Bronchial epithelial cell (primary cell): Measurements from ENCODE around the gene IFI44L. TPM values are rescaled to one million over a fixed set of nuclear protein-coding genes. Genes with fewer than 3 reads are reported as not detected.

Source experiments
- DNase-seq: peaks from one replicate; pipeline ENCODE4 v3.0.0-alpha.2; 2010; ENCODE audit warnings: low read depth
- FAIRE-seq: peaks from 2 replicates; lab custom pipeline; 2011; peaks lifted over from hg19 to GRCh38; lab: Jason Lieb, UNC
- H3K27me3 ChIP-seq: 2 replicates; pipeline ENCODE4 v1.5.1; 2011; ENCODE audit warnings: low read length; ENCODE audit not compliant: control insufficient read depth, insufficient read depth
- H3K36me3 ChIP-seq: 2 replicates; pipeline ENCODE4 v1.5.1; 2011; ENCODE audit warnings: low read length; ENCODE audit not compliant: control insufficient read depth, insufficient read depth
- H3K4me3 ChIP-seq: 2 replicates; pipeline ENCODE4 v1.5.1; 2011; ENCODE audit warnings: mild to moderate bottlenecking, low read depth, low read length, control low read depth
- CTCF ChIP-seq: IDR thresholded peaks from 2 replicates; pipeline ENCODE4 v1.5.1; 2011; ENCODE audit warnings: mild to moderate bottlenecking, moderate library complexity, low read length, control low read depth, inconsistent platforms; ENCODE audit not compliant: insufficient read depth, severe bottlenecking
- total RNA-seq: library from RNA; depleted of rRNA; stranded (reverse); fragments of >200 nt; gene quantifications from 2 replicates; pipeline ENCODE4 v1.2.1, GENCODE V29; 2014

IFI44L gene
- total RNA-seq, 1 donor from 2014 or later: not detected

DNA sequence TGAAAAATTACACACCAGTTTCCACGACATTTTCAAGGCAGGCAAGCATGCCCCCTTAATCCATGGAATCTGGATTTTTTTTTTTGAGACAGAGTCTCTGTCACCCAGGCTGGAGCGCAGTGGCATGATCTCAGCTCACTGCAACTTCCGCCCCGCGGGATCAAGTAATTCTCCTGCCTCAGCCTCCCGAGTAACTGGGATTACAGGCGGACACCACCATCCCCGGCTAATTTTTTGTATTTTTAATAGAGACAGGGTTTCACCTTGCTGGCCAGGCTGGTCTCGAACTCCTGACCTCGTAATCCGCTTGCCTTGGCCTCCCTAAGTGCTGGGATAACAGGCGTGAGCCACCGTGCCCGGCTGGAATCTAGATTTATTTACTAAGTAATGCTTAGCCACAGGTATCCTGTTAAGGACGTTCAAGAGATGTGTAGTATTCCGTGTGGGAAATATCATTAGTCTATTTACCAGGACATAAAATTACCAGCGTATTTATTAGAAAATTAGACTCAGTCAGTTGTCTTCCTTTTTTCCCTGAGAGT lies 31.8 kb downstream of the IFI44L start:
- Histone ChIP-seq H3K36me3 (no peaks in the 10 kb centered on the region), H3K27me3 (no peaks in the 10 kb centered on the region), H3K4me3 (no peak overlapping the region)
- DNase-seq: no peak
- no peak for TF ChIP-seq CTCF
- FAIRE-seq: no peak

DNA sequence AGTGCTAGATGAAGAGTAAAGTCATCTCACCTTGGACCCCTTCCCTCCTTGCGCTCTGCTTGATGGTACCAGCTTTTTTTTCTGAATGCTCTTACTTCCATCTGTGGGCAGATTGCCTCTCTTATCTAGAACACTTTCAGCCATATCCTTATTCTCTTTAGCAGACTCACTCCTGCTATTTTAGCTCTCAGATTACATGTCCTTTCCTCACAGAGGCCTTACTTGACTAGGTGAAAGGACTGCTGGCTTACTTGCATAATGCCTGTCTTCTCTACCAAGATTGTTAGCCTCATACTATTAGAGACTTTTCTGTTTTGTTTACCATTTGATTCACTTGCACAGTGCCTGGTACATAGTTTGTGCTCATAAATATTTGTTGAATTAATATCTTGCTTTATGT lies 38.7 kb downstream of the IFI44L start:
- no peak for FAIRE-seq
- Histone ChIP-seq H3K36me3 (no peaks in the 10 kb centered on the region), H3K4me3 (no peak overlapping the region), H3K27me3 (no peaks in the 10 kb centered on the region)
- no peak for DNase-seq
- TF ChIP-seq CTCF: no peak

DNA sequence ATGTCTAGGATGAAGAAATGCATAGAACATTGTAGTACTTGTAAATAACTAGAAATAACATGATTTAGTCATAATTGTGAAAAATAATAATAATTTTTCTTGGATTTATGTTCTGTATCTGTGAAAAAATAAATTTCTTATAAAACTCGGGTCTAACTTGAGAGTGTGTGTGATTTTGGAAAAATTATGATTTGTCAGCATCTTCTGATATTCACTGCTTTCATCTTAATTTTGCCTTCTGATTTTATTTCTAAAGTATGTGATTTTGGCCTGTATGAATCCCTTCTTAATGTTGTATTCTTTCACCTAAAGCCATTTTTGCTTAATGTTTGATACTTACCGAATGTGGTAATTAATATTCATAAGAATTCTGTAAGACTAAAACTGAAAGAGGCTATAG lies 43.7 kb downstream of the IFI44L start:
- TF ChIP-seq CTCF: no peak
- no peaks in the 10 kb centered on the region for H3K27me3 ChIP-seq
- H3K36me3 ChIP-seq: no peaks in the 10 kb centered on the region
- FAIRE-seq (no peak), DNase-seq (no peak)
- no peak overlapping the region for H3K4me3 ChIP-seq

DNA sequence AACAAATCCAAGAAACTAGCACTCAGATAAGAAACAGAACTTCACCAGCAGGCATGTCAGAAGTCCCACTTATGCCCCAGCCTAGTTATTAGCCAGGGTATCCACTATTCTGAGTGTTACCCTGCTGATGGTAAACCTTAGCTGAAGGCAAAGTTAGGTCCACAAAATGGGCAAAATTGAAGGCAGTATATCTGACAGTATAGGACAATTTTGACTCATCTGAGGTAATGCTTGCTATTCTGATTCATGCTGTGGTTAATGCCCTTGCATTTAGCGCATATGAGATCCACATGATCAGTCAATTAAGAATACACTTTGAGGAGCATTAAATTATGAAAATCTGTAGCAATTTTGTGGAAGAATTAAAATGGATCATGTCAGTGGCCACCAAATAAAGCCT lies 44.5 kb downstream of the IFI44L start:
- DNase-seq: peak; percentile 38
- Histone ChIP-seq H3K4me3 (no peak overlapping the region), H3K36me3 (no peaks in the 10 kb centered on the region), H3K27me3 (no peaks in the 10 kb centered on the region)
- FAIRE-seq: no peak
- no peak for TF ChIP-seq CTCF

- DNase-seq: no peak
- TF ChIP-seq CTCF: no peak
- FAIRE-seq: no peak
- H3K36me3 ChIP-seq: no peaks in the 10 kb centered on the region
- H3K27me3 ChIP-seq: no peaks in the 10 kb centered on the region
- H3K4me3 ChIP-seq: no peak overlapping the region
Observed at GRCh38 chr1:78665809-78666208, 45.6 kb downstream of the IFI44L start.

DNA sequence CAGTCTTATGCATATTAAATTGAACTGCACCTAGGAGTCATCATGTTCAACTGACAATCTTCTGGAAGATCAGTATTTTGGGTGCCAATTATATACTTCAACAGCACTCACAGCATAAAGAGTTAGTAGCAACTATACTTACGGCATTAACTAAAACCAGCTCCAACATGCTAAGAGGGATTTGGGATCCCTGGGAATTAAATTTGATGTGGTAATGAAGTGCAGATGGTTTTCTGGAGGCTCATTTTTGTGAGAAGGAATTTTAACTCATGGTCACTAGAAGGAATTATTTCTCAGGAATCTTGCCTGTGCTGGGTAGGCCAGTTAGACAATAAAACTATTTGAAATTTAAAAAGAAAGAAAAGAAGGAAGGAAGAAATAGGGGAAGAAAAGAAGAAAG lies 47.7 kb downstream of the IFI44L start:
- DNase-seq (no peak), FAIRE-seq (no peak)
- no peaks in the 10 kb centered on the region for H3K36me3 ChIP-seq
- no peak for TF ChIP-seq CTCF
- no peak overlapping the region for H3K4me3 ChIP-seq
- no peaks in the 10 kb centered on the region for H3K27me3 ChIP-seq
